CD4-positive, CD25-positive, alpha-beta regulatory T cell (primary cell): Measurements from ENCODE around the gene GAMT. TPM values are rescaled to one million over a fixed set of nuclear protein-coding genes. Genes with fewer than 3 reads are reported as not detected.
A peak's percentile ranks its signal among the peaks of the same experiment; 100 is the strongest.

Experiments
- ATAC-seq, 2 donors: fragments of 150-1000 bp; cut with Tn5 transposase; one replicate each; pipeline ENCODE4 v1.10.0; 2021; ENCODE audit warnings: low read depth in 2 of 2, moderate number of reproducible peaks in 2 of 2, moderate library complexity in 1 of 2
- DNase-seq, 3 donors: peaks; one replicate each; pipeline versions ENCODE4 v3.0.0 to v3.0.0-alpha.2; 2012 to 2022; ENCODE audit warnings: mixed read lengths in 1 of 3
- H3K27ac ChIP-seq: one replicate; pipeline ENCODE4 v1.7.0; 2013; ENCODE audit warnings: mild to moderate bottlenecking, low read length; ENCODE audit not compliant: insufficient read depth, poor library complexity, severe bottlenecking
- H3K27me3 ChIP-seq: one replicate; pipeline ENCODE4 v1.7.0; 2013; ENCODE audit warnings: low read length; ENCODE audit not compliant: control insufficient read depth, insufficient read depth
- H3K36me3 ChIP-seq: one replicate; pipeline ENCODE4 v1.7.0; 2013; ENCODE audit warnings: mild to moderate bottlenecking, low read length, moderate library complexity; ENCODE audit not compliant: control insufficient read depth, insufficient read depth
- H3K4me1 ChIP-seq: 2 replicates; pipeline ENCODE4 v1.7.0; 2013; ENCODE audit warnings: mild to moderate bottlenecking, low read length; ENCODE audit not compliant: insufficient read depth, control insufficient read depth, poor library complexity, severe bottlenecking
- H3K4me3 ChIP-seq: one replicate; pipeline ENCODE4 v1.7.0; 2013; ENCODE audit warnings: low read depth, mild to moderate bottlenecking, low read length, moderate library complexity
- H3K9me3 ChIP-seq, 2 experiments: 1 replicate in 1 of 2; 2 replicates in 1 of 2; pipeline ENCODE4 v1.7.0; 2013; ENCODE audit warnings: low read length in 2 of 2, mild to moderate bottlenecking in 1 of 2, moderate library complexity in 1 of 2; ENCODE audit not compliant: control insufficient read depth in 2 of 2
- H3K27ac Mint-ChIP-seq, 3 donors: one replicate each; pipeline ENCODE4 v1.8.0; 2020 to 2022; ENCODE audit warnings: mild to moderate bottlenecking in 3 of 3, mixed read lengths in 3 of 3, moderate library complexity in 2 of 3
- H3K27me3 Mint-ChIP-seq: one replicate; pipeline ENCODE4 v1.8.0; 2022; ENCODE audit warnings: mild to moderate bottlenecking, mixed read lengths
- H3K36me3 Mint-ChIP-seq: one replicate; pipeline ENCODE4 v1.8.0; 2020; ENCODE audit warnings: mixed read lengths
- H3K4me1 Mint-ChIP-seq, 4 donors: one replicate each; pipeline ENCODE4 v1.8.0; 2020 to 2022; ENCODE audit warnings: mixed read lengths in 4 of 4, mild to moderate bottlenecking in 1 of 4
- H3K4me3 Mint-ChIP-seq, 4 donors: one replicate each; pipeline ENCODE4 v1.8.0; 2020 to 2022; ENCODE audit warnings: mild to moderate bottlenecking in 4 of 4, mixed read lengths in 4 of 4, moderate library complexity in 3 of 4
- H3K9me3 Mint-ChIP-seq, 7 donors: one replicate each; pipeline ENCODE4 v1.8.0; 2020 to 2022; ENCODE audit warnings: mixed read lengths in 7 of 7, mild to moderate bottlenecking in 3 of 7, moderate library complexity in 2 of 7
- polyA plus RNA-seq, 4 donors: library from polyadenylated mRNA; unstranded; fragments of 300-500 nt; fragmentation: Illumina TruSeq; gene quantifications; one replicate each; pipeline ENCODE4 v1.2.3, GENCODE V29; 2021
- total RNA-seq: library from RNA; stranded (reverse); gene quantifications from one replicate; pipeline ENCODE4 v1.2.3, GENCODE V29; 2022

Gene GAMT
- total and polyA plus RNA-seq, 5 donors from 2014 or later = 6.7 to 20.2 (median 12.9) TPM

- H3K4me1 ChIP-seq = peaks cover 25% of the 10 kb centered on the region
- no peaks in the 10 kb centered on the region for H3K27me3 ChIP-seq
- H3K27ac ChIP-seq = peak within 1 kb of the TSS; percentile 87
- ATAC-seq (peak; percentile 77 to 83), DNase-seq (peak; percentile 92 to 97 (median 97))
- peaks cover 37% of the 10 kb centered on the region for H3K36me3 ChIP-seq
- Mint-ChIP-seq H3K27ac (peak within 1 kb of the TSS; percentile 96 to 100 (median 98)), H3K27me3 (peaks cover 9% of the 10 kb centered on the region), H3K36me3 (peaks cover 7% of the 10 kb centered on the region), H3K9me3 (peaks cover 0 to 2% (median 0%) of the 10 kb centered on the region in 7 donors), H3K4me3 (peak within 1 kb of the TSS; percentile 90 to 99 (median 98)), H3K4me1 (peaks cover 0 to 32% (median 13%) of the 10 kb centered on the region in 4 donors)
- H3K4me3 ChIP-seq = peak within 1 kb of the TSS; percentile 78
- H3K9me3 ChIP-seq = no peaks in the 10 kb centered on the region
These were observed 36.9 kb upstream of the GAMT start, which contains the start of gene RPS15 for GRCh38 chr19:1438035-1438932. RPS15 (plus strand) TSS chr19:1438396; CDS start chr19:1438426, 30 bp downstream.

- peaks cover 9% of the 10 kb centered on the region for H3K27me3 Mint-ChIP-seq
- H3K36me3 ChIP-seq = peaks cover 42% of the 10 kb centered on the region
- peaks cover 7% of the 10 kb centered on the region for H3K36me3 Mint-ChIP-seq
- peaks cover 0 to 30% (median 12%) of the 10 kb centered on the region in 4 donors for H3K4me1 Mint-ChIP-seq
- peak overlapping the region; percentile 90 to 99 (median 98) for H3K4me3 Mint-ChIP-seq
- H3K27ac ChIP-seq = no peak overlapping the region
- DNase-seq (no peak), ATAC-seq (no peak)
- H3K27ac Mint-ChIP-seq = peak overlapping the region in 1 of 3 donors; percentile 96
- peaks cover 0 to 2% (median 0%) of the 10 kb centered on the region in 7 donors for H3K9me3 Mint-ChIP-seq
- H3K27me3 ChIP-seq = no peaks in the 10 kb centered on the region
- no peak overlapping the region for H3K4me3 ChIP-seq
- no peaks in the 10 kb centered on the region for H3K9me3 ChIP-seq
- H3K4me1 ChIP-seq = peaks cover 25% of the 10 kb centered on the region
These were observed 36.3 kb upstream of the GAMT start for GRCh38 chr19:1437609-1438008.

DNA sequence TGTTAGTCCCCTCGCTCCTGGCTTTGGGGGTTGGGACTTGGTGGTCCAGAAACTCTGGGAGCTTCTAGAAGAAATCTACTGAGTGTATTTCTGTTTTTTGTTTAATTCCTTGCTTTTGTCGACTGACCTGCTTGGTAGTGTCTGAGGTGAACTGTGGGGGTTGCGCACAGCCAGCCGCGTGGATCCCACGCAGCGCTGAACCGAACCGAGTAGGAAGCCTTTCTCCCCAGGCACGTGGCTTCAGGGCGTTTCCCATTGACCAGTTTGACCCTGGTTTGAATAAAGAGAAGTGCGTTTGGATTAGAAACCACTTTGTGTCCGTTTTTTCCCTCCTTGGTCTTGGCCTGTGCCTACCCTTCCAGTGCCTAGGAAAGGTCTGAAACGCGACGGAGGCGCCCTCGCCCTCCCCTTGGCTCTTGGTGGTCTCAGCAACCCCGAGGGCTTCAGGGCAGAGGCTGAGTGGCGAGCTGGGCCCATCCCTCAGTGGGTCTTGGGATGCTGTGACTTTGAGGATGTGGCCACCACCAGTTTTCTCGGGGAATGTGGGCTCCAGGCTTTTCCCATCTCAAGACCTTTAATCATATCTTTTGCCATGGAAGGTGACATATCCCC is 34.1 kb upstream of the GAMT start:
- ATAC-seq (no peak), DNase-seq (no peak)
- peaks cover 7% of the 10 kb centered on the region for H3K36me3 Mint-ChIP-seq
- no peaks in the 10 kb centered on the region for H3K9me3 ChIP-seq
- H3K27me3 ChIP-seq = no peaks in the 10 kb centered on the region
- H3K27me3 Mint-ChIP-seq = peaks cover 9% of the 10 kb centered on the region
- no peak overlapping the region for H3K4me3 ChIP-seq
- peaks cover 0 to 18% (median 7%) of the 10 kb centered on the region in 4 donors for H3K4me1 Mint-ChIP-seq
- no peak overlapping the region for H3K27ac ChIP-seq
- H3K9me3 Mint-ChIP-seq = peaks cover 0 to 2% (median 0%) of the 10 kb centered on the region in 7 donors
- H3K27ac Mint-ChIP-seq = no peak overlapping the region
- peak overlapping the region in 1 of 4 donors; percentile 63 for H3K4me3 Mint-ChIP-seq
- H3K4me1 ChIP-seq = peaks cover 20% of the 10 kb centered on the region
- peaks cover 41% of the 10 kb centered on the region for H3K36me3 ChIP-seq

- Histone ChIP-seq H3K36me3 (peaks cover 45% of the 10 kb centered on the region), H3K9me3 (no peaks in the 10 kb centered on the region)
These were observed 33.3 kb upstream of the GAMT start for GRCh38 chr19:1434577-1435060.

GRCh38 chr19:1434040-1434366 is 32.7 kb upstream of the GAMT start:
- Mint-ChIP-seq H3K27me3 (peaks cover 9% of the 10 kb centered on the region), H3K9me3 (peaks cover 0 to 2% (median 0%) of the 10 kb centered on the region in 7 donors), H3K4me3 (no peak overlapping the region), H3K36me3 (peaks cover 7% of the 10 kb centered on the region), H3K4me1 (peaks cover 0 to 12% (median 5%) of the 10 kb centered on the region in 4 donors), H3K27ac (no peak overlapping the region)
- Histone ChIP-seq H3K9me3 (no peaks in the 10 kb centered on the region), H3K27me3 (no peaks in the 10 kb centered on the region), H3K36me3 (peaks cover 51% of the 10 kb centered on the region), H3K4me1 (peaks cover 6% of the 10 kb centered on the region), H3K4me3 (no peak overlapping the region), H3K27ac (no peak overlapping the region)
- DNase-seq = no peak
- no peak for ATAC-seq

More at GRCh38 chr19:1434577-1435060, 33.3 kb upstream of the GAMT start:
- Histone ChIP-seq H3K4me1 (peaks cover 12% of the 10 kb centered on the region), H3K4me3 (no peak overlapping the region), H3K27me3 (no peaks in the 10 kb centered on the region), H3K27ac (no peak overlapping the region)
- DNase-seq = no peak
- H3K4me1 Mint-ChIP-seq = peaks cover 0 to 12% (median 6%) of the 10 kb centered on the region in 4 donors
- ATAC-seq = no peak
- peaks cover 7% of the 10 kb centered on the region for H3K36me3 Mint-ChIP-seq
- H3K27me3 Mint-ChIP-seq = peaks cover 9% of the 10 kb centered on the region
- peaks cover 0 to 2% (median 0%) of the 10 kb centered on the region in 7 donors for H3K9me3 Mint-ChIP-seq
- no peak overlapping the region for H3K27ac Mint-ChIP-seq
- no peak overlapping the region for H3K4me3 Mint-ChIP-seq

GRCh38 chr19:1433119-1434039 is 32.0 kb upstream of the GAMT start:
- Mint-ChIP-seq H3K4me3 (no peak overlapping the region), H3K27me3 (peaks cover 8% of the 10 kb centered on the region), H3K4me1 (peaks cover 0 to 10% (median 5%) of the 10 kb centered on the region in 4 donors), H3K27ac (no peak overlapping the region), H3K36me3 (peaks cover 7% of the 10 kb centered on the region), H3K9me3 (peaks cover 0 to 2% (median 0%) of the 10 kb centered on the region in 7 donors)
- no peaks in the 10 kb centered on the region for H3K9me3 ChIP-seq
- no peak overlapping the region for H3K4me3 ChIP-seq
- H3K36me3 ChIP-seq = peaks cover 54% of the 10 kb centered on the region
- H3K4me1 ChIP-seq = peaks cover 4% of the 10 kb centered on the region
- no peaks in the 10 kb centered on the region for H3K27me3 ChIP-seq
- no peak for DNase-seq
- no peak for ATAC-seq
- no peak overlapping the region for H3K27ac ChIP-seq

DNA sequence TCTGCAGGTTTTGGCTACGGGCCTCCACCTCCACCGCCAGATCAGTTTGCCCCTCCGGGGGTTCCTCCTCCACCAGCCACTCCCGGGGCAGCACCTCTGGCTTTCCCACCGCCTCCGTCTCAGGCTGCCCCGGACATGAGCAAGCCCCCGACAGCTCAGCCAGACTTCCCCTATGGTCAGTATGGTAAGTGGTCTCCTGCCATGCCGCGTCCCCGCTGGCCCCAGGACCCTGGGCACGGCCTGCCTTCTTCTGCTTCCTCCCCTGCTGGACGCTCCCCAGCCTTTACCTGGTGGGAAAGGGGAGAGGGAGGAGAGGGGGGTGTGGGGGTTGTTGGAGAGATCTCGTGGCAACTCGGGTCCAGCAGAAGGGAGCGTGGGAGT is 31.2 kb upstream of the GAMT start:
- Histone ChIP-seq H3K27me3 (no peaks in the 10 kb centered on the region), H3K9me3 (no peaks in the 10 kb centered on the region), H3K36me3 (peaks cover 63% of the 10 kb centered on the region), H3K4me1 (no peaks in the 10 kb centered on the region), H3K27ac (no peak overlapping the region), H3K4me3 (no peak overlapping the region)
- Mint-ChIP-seq H3K27ac (no peak overlapping the region), H3K27me3 (no peaks in the 10 kb centered on the region), H3K9me3 (no peaks in the 10 kb centered on the region), H3K36me3 (peaks cover 7% of the 10 kb centered on the region), H3K4me3 (no peak overlapping the region), H3K4me1 (peaks cover 0 to 3% (median under 1%) of the 10 kb centered on the region in 4 donors)
- DNase-seq (no peak), ATAC-seq (no peak)
